Breast epithelium (tissue), 4 donors: ENCODE measurements around the gene TMEFF2. TPM values are rescaled to one million over a fixed set of nuclear protein-coding genes. Genes with fewer than 3 reads are reported as not detected.

Experiments used
- DNase-seq, 2 donors: peaks; one replicate each; pipeline ENCODE4 v3.0.0-alpha.2; 2019; ENCODE audit warnings: low spot score in 2 of 2
- H3K27ac ChIP-seq, 2 donors: fragments of 200-600 bp; sonication (generic) in 1 of 2; one replicate each; pipeline ENCODE4 v1.5.1; 2016 to 2019; ENCODE audit warnings: mild to moderate bottlenecking in 1 of 2
- H3K27me3 ChIP-seq, 2 donors: fragments of 200-600 bp; sonication (generic) in 1 of 2; one replicate each; pipeline versions ENCODE4 v1.5.1 to v1.6.0; 2017 to 2019; ENCODE audit warnings: control low read depth in 1 of 2, mild to moderate bottlenecking in 1 of 2
- H3K36me3 ChIP-seq: fragments of 200-600 bp; one replicate; pipeline ENCODE4 v1.5.1; 2019
- H3K4me1 ChIP-seq, 2 donors: fragments of 200-600 bp; sonication (generic); one replicate each; pipeline ENCODE4 v1.5.1; 2016 to 2019; ENCODE audit warnings: control low read depth in 1 of 2
- H3K4me3 ChIP-seq, 3 donors: fragments of 200-600 bp; sonication (generic); 1 replicate in 2 of 3; 2 replicates in 1 of 3; pipeline ENCODE4 v1.5.1; 2016 to 2019; ENCODE audit warnings: mild to moderate bottlenecking in 3 of 3, moderate library complexity in 2 of 3
- H3K9me3 ChIP-seq, 2 donors: fragments of 200-600 bp; sonication (generic) in 1 of 2; one replicate each; pipeline ENCODE4 v1.5.1; 2016 to 2019; ENCODE audit warnings: control low read depth in 1 of 2
- POLR2A ChIP-seq: fragments of 450-650 bp; IDR thresholded peaks from one replicate; pipeline ENCODE4 v1.6.1; 2016; ENCODE audit warnings: antibody characterized with exemption, mild to moderate bottlenecking, moderate library complexity
- POLR2AphosphoS5 ChIP-seq, 3 donors: sonication (generic); formaldehyde crosslinking; IDR thresholded peaks; one replicate each; pipeline ENCODE4 v1.6.1; 2017; ENCODE audit warnings: antibody characterized with exemption in 3 of 3
- intact Hi-C: fragments of 100-400 bp; cut with DNase I; formaldehyde crosslinking; loops from one replicate; pipeline ENCODE4 v1.15.1; 2023; ENCODE audit warnings: low total_unique reads
- total RNA-seq, 3 donors: library from RNA; depleted of rRNA; stranded (reverse); fragments of >200 nt; gene quantifications; one replicate each; pipeline ENCODE4 v1.1.0, GENCODE V29; 2016
- TF ChIP-seq, protein P1 (sequence below), 3 donors: fragments of 450-650 bp; IDR thresholded peaks; one replicate each; pipeline ENCODE4 v1.5.1; 2016 to 2017; ENCODE audit warnings: antibody characterized with exemption in 3 of 3, mild to moderate bottlenecking in 3 of 3, moderate library complexity in 3 of 3

TMEFF2 gene
- total RNA-seq, 3 donors from 2014 or later: 0.32 TPM; not detected in 2

DNA sequence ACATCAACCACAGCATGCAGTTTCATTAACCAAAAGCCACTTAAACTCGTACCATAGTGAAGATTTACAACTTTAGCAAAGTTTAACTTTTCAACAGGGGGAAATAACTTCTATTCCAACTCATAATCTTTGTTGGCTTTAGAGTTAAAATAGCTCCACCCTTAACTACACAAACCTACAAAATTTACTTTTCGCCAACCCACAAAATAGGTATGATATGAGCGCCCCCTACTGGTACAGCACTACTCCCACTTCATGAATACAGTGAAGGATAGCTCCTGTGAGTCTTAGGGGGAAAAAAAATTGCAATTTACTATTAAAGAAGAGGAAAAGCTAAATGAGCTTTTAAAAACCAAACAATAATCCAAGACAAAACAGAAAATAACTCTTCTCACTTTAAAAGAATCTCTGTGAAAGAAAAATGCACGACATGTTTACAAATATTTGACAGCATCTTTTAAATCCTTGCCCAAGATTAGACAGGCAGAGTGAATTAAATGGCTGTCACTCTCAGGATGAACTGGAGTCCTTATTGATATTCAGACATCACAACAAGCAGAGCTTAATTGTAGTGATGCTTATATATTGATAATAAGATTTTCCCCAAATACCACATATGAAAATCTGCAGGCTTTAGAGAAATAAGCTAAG lies 32.2 kb downstream of the TMEFF2 start:
- no peaks in the 10 kb centered on the region for H3K36me3 ChIP-seq
- intact Hi-C loops: loop anchor here (10.0 kb wide), 2 partner anchors 608 to 1328 kb away; no protein-coding TSS in a partner anchor
- H3K4me1 ChIP-seq: no peaks in the 10 kb centered on the region
- no peak overlapping the region for H3K27ac ChIP-seq
- DNase-seq: peak in 1 of 2 donors; percentile 35
- TF ChIP-seq, protein P1, sequence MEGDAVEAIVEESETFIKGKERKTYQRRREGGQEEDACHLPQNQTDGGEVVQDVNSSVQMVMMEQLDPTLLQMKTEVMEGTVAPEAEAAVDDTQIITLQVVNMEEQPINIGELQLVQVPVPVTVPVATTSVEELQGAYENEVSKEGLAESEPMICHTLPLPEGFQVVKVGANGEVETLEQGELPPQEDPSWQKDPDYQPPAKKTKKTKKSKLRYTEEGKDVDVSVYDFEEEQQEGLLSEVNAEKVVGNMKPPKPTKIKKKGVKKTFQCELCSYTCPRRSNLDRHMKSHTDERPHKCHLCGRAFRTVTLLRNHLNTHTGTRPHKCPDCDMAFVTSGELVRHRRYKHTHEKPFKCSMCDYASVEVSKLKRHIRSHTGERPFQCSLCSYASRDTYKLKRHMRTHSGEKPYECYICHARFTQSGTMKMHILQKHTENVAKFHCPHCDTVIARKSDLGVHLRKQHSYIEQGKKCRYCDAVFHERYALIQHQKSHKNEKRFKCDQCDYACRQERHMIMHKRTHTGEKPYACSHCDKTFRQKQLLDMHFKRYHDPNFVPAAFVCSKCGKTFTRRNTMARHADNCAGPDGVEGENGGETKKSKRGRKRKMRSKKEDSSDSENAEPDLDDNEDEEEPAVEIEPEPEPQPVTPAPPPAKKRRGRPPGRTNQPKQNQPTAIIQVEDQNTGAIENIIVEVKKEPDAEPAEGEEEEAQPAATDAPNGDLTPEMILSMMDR (IDR thresholded peaks at IDR 0.05): peak; percentile 76 to 97 (median 84)
- TF ChIP-seq POLR2A (no peak), POLR2AphosphoS5 (IDR thresholded peaks at IDR 0.05) (no peak)
- H3K9me3 ChIP-seq: no peaks in the 10 kb centered on the region
- no peak overlapping the region for H3K4me3 ChIP-seq
- H3K27me3 ChIP-seq: no peaks in the 10 kb centered on the region

DNA sequence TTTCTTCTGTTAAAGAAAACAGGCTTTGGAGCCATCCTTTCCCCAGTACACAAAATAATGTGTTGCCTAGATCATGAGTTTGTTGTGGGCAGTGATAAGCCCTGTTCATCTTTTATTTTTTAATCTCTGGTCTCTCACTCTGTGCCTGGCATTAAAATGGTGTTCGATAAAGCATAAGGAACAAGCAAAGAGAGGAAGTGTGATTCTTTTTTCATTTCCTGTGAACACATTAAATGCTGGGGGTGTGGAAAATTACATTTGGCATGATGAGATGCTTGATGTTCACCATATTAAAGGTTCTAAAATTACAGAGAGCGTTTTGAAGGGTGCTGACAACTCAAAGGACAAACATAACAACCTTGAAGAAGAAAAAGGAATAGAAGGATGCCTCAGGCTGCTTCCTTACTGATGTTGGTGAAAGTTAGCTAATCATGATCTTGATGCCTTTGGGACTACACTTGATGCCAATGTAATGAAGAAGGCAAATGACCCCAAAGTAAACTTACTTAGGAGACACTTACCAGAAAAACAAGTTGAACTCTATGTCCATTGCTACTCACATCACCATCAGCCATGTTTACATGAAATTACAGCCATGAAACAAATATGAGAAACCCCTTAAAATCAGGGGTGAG lies 33.0 kb downstream of the TMEFF2 start:
- H3K4me1 ChIP-seq: no peaks in the 10 kb centered on the region
- no peak overlapping the region for H3K27ac ChIP-seq
- H3K4me3 ChIP-seq: no peak overlapping the region
- no peaks in the 10 kb centered on the region for H3K27me3 ChIP-seq
- no peak for DNase-seq
- intact Hi-C loops: loop anchor here (10.0 kb wide), 2 partner anchors 607 to 1327 kb away; no protein-coding TSS in a partner anchor
- no peaks in the 10 kb centered on the region for H3K9me3 ChIP-seq
- no peaks in the 10 kb centered on the region for H3K36me3 ChIP-seq
- TF ChIP-seq POLR2AphosphoS5 (IDR thresholded peaks at IDR 0.05): no peak
- no peak for TF ChIP-seq POLR2A
- TF ChIP-seq, protein P1 (IDR thresholded peaks at IDR 0.05): no peak

DNA sequence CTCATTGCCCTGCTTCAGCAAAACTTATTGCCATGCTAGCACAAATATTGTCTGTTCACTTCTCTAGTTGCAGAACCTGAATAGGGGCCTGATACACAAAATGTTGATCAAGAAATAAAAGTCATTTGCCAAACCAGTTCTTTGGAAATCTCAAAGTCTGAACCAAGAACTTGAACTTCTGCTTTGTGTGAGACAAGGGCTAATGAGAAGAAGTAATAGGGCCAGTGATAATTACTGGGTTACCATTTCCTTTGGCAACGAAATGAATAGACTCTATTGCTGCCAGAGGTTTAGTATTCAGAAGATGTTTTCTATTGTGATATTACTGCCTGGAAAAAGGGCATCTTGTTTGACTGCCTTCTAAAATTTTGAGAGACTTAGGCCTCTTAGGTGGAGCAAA lies 35.0 kb downstream of the TMEFF2 start:
- intact Hi-C loops: loop anchor here (10.0 kb wide), 2 partner anchors 605 to 1325 kb away; no protein-coding TSS in a partner anchor
- H3K4me1 ChIP-seq: no peaks in the 10 kb centered on the region
- TF ChIP-seq POLR2AphosphoS5 (IDR thresholded peaks at IDR 0.05): no peak
- TF ChIP-seq, protein P1 (IDR thresholded peaks at IDR 0.05): no peak
- TF ChIP-seq POLR2A: no peak
- H3K27me3 ChIP-seq: no peaks in the 10 kb centered on the region
- no peaks in the 10 kb centered on the region for H3K9me3 ChIP-seq
- no peak overlapping the region for H3K27ac ChIP-seq
- no peak for DNase-seq
- no peaks in the 10 kb centered on the region for H3K36me3 ChIP-seq
- H3K4me3 ChIP-seq: no peak overlapping the region

DNA sequence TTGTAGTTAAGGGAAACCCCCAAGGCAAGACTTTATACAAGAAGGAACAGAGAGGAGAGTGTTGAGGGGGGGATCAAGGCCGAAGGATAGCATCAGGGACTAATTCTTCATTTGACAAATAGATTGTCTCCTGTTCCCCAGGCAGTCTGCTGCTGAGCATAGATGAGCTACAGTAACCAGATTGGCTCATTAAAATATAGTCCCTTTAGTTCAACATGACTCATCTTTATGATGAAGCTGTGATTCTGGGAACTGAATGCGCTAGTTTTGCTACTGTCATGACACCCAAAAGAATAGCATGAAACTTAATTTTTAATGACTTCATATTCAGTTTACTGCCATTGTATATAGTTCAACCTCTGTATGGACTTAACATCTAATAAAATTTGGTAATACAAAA lies 35.5 kb downstream of the TMEFF2 start:
- Histone ChIP-seq H3K9me3 (no peaks in the 10 kb centered on the region), H3K4me1 (no peaks in the 10 kb centered on the region), H3K4me3 (no peak overlapping the region), H3K27me3 (no peaks in the 10 kb centered on the region), H3K36me3 (no peaks in the 10 kb centered on the region), H3K27ac (no peak overlapping the region)
- intact Hi-C loops: no loop called here
- no peak for DNase-seq
- TF ChIP-seq POLR2AphosphoS5 (IDR thresholded peaks at IDR 0.05): no peak
- TF ChIP-seq, protein P1 (IDR thresholded peaks at IDR 0.05): no peak
- no peak for TF ChIP-seq POLR2A

- no peaks in the 10 kb centered on the region for H3K9me3 ChIP-seq
- no peak for TF ChIP-seq POLR2AphosphoS5 (IDR thresholded peaks at IDR 0.05)
- TF ChIP-seq, protein P1 (IDR thresholded peaks at IDR 0.05): no peak
- intact Hi-C loops: no loop called here
- no peaks in the 10 kb centered on the region for H3K4me1 ChIP-seq
- no peak overlapping the region for H3K27ac ChIP-seq
- no peaks in the 10 kb centered on the region for H3K36me3 ChIP-seq
- no peak overlapping the region for H3K4me3 ChIP-seq
- no peaks in the 10 kb centered on the region for H3K27me3 ChIP-seq
- DNase-seq: no peak
These were observed 37.0 kb downstream of the TMEFF2 start for GRCh38 chr2:192157776-192158175.
